DND-41 (cell line): ENCODE data around the gene BMPR1A.
A peak's percentile ranks its signal among the peaks of the same experiment; 100 is the strongest.

ENCODE experiments used
- ATAC-seq: fragments of 200-7000 bp; cut with Tn5 transposase; 3 replicates; pipeline ENCODE4 v1.9.1; 2021; ENCODE audit warnings: low read depth; ENCODE audit not compliant: insufficient read depth
- DNase-seq: peaks from one replicate; pipeline ENCODE4 v3.0.0-alpha.2; 2020
- H2AFZ ChIP-seq: 2 replicates; pipeline ENCODE4 v1.6.0; 2012; ENCODE audit warnings: low read depth, low read length
- H3K27ac ChIP-seq: 2 replicates; pipeline ENCODE4 v1.5.1; 2012; ENCODE audit warnings: low read length, inconsistent platforms
- H3K27me3 ChIP-seq: fragments of 200-600 bp; sonication (generic); 2 replicates; pipeline ENCODE4 v1.6.0; 2012; ENCODE audit warnings: low read length, mild to moderate bottlenecking, inconsistent platforms; ENCODE audit not compliant: insufficient read depth, poor library complexity
- H3K36me3 ChIP-seq: 2 replicates; pipeline ENCODE4 v1.5.1; 2012; ENCODE audit warnings: low read length, inconsistent platforms; ENCODE audit not compliant: insufficient read depth
- H3K4me1 ChIP-seq: 2 replicates; pipeline ENCODE4 v1.5.1; 2012; ENCODE audit warnings: mild to moderate bottlenecking, low read length; ENCODE audit not compliant: insufficient read depth
- H3K4me2 ChIP-seq: 2 replicates; pipeline ENCODE4 v1.6.0; 2012; ENCODE audit warnings: mild to moderate bottlenecking, moderate library complexity, low read length, inconsistent platforms; ENCODE audit not compliant: insufficient read depth
- H3K4me3 ChIP-seq, 2 experiments: fragments of 200-600 bp in 1 of 2; shearing (Covaris generic) in 1 of 2; 2 replicates each; pipeline ENCODE4 v1.5.1; 2012 to 2016; ENCODE audit warnings: inconsistent platforms in 2 of 2, low read length in 2 of 2, mild to moderate bottlenecking in 2 of 2, low read depth in 1 of 2, moderate library complexity in 1 of 2
- H3K79me2 ChIP-seq: 2 replicates; pipeline ENCODE4 v1.6.0; 2012; ENCODE audit warnings: low read length, inconsistent platforms; ENCODE audit not compliant: insufficient read depth
- H3K9ac ChIP-seq: 2 replicates; pipeline ENCODE4 v1.6.0; 2012; ENCODE audit warnings: low read depth, mild to moderate bottlenecking, inconsistent platforms, low read length, moderate library complexity
- H3K9me3 ChIP-seq: 2 replicates; pipeline ENCODE4 v1.5.1; 2012; ENCODE audit warnings: low read length, moderate library complexity, mild to moderate bottlenecking, inconsistent platforms; ENCODE audit not compliant: insufficient read depth, severe bottlenecking
- H4K20me1 ChIP-seq: 2 replicates; pipeline ENCODE4 v1.6.0; 2012; ENCODE audit warnings: low read length; ENCODE audit not compliant: insufficient read depth
- EZH2 ChIP-seq: IDR thresholded peaks from 3 replicates; pipeline ENCODE4 v1.6.1; 2012; ENCODE audit warnings: borderline replicate concordance, low read depth, mild to moderate bottlenecking, moderate library complexity, low read length, inconsistent platforms; ENCODE audit not compliant: severe bottlenecking
- TF ChIP-seq, protein P1 (sequence below): IDR thresholded peaks from 2 replicates; pipeline ENCODE4 v1.5.1; 2012; ENCODE audit warnings: borderline replicate concordance, low read length, moderate library complexity, mild to moderate bottlenecking; ENCODE audit not compliant: poor library complexity, severe bottlenecking; ENCODE audit errors: extremely low read depth

Gene BMPR1A

DNA sequence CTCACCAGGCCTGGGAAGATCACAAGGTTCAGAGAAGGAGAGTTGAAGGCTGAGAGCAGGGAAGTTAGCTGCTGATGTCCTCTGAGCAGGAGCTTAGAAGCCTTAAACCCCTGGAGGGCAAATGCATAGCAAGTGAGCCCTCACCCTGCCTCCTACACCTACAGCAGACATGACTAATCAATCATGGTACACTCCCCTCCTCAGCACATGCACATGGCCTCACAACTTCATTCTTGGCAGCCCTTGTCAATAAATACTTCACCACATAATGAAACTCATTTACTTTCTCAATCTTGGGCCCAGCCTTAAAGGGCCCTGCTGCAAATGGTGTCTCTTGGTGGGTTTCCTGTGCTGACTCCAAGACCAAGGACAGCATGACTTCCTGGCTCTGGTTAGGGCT lies 188.1 kb downstream of the BMPR1A start:
- TF ChIP-seq EZH2, result no peak
- TF ChIP-seq, protein P1, sequence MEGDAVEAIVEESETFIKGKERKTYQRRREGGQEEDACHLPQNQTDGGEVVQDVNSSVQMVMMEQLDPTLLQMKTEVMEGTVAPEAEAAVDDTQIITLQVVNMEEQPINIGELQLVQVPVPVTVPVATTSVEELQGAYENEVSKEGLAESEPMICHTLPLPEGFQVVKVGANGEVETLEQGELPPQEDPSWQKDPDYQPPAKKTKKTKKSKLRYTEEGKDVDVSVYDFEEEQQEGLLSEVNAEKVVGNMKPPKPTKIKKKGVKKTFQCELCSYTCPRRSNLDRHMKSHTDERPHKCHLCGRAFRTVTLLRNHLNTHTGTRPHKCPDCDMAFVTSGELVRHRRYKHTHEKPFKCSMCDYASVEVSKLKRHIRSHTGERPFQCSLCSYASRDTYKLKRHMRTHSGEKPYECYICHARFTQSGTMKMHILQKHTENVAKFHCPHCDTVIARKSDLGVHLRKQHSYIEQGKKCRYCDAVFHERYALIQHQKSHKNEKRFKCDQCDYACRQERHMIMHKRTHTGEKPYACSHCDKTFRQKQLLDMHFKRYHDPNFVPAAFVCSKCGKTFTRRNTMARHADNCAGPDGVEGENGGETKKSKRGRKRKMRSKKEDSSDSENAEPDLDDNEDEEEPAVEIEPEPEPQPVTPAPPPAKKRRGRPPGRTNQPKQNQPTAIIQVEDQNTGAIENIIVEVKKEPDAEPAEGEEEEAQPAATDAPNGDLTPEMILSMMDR, result no peak
- no peaks in the 10 kb centered on the region for H3K79me2 ChIP-seq
- no peak for DNase-seq
- H4K20me1 ChIP-seq, result peaks cover 6% of the 10 kb centered on the region; the same call in 1 of the 2 replicates
- H2AFZ ChIP-seq, result no peak overlapping the region
- H3K9me3 ChIP-seq, result no peaks in the 10 kb centered on the region
- no peak overlapping the region for H3K9ac ChIP-seq
- H3K27me3 ChIP-seq, result no peaks in the 10 kb centered on the region
- H3K4me2 ChIP-seq, result no peak overlapping the region
- no peak overlapping the region for H3K4me3 ChIP-seq
- H3K27ac ChIP-seq, result no peak overlapping the region
- H3K36me3 ChIP-seq, result no peaks in the 10 kb centered on the region
- peak; percentile 25; the same call in 1 of the 3 replicates for ATAC-seq
- peaks cover 3% of the 10 kb centered on the region for H3K4me1 ChIP-seq

DNA sequence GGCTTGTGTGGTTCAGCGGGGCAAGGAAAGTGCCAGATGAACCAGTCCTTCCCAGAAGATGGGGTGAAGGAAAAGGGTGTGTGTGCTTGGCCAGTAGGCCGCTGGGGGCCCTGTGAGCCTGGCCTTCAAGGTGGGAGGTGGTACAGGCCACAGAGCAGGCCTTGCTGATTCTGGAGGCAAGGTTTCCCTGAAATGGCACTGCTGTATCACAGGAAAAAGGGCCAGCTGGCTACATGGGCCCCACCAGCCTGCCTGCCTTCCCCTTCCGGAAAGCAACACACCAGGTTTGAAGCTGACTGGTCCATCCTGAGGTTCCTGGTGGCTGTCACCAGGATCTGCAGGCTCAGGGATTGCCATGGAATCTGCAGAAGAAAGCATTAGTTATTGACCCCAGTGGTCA lies 188.5 kb downstream of the BMPR1A start:
- Histone ChIP-seq H3K4me3 (no peak overlapping the region), H4K20me1 (peaks cover 6% of the 10 kb centered on the region; the same call in 1 of the 2 replicates), H3K27me3 (no peaks in the 10 kb centered on the region), H3K27ac (no peak overlapping the region), H2AFZ (no peak overlapping the region), H3K36me3 (no peaks in the 10 kb centered on the region), H3K4me1 (no peaks in the 10 kb centered on the region), H3K9me3 (no peaks in the 10 kb centered on the region), H3K79me2 (no peaks in the 10 kb centered on the region), H3K4me2 (no peak overlapping the region), H3K9ac (no peak overlapping the region)
- no peak for DNase-seq
- TF ChIP-seq, protein P1, result no peak
- TF ChIP-seq EZH2, result no peak
- no peak for ATAC-seq

DNA sequence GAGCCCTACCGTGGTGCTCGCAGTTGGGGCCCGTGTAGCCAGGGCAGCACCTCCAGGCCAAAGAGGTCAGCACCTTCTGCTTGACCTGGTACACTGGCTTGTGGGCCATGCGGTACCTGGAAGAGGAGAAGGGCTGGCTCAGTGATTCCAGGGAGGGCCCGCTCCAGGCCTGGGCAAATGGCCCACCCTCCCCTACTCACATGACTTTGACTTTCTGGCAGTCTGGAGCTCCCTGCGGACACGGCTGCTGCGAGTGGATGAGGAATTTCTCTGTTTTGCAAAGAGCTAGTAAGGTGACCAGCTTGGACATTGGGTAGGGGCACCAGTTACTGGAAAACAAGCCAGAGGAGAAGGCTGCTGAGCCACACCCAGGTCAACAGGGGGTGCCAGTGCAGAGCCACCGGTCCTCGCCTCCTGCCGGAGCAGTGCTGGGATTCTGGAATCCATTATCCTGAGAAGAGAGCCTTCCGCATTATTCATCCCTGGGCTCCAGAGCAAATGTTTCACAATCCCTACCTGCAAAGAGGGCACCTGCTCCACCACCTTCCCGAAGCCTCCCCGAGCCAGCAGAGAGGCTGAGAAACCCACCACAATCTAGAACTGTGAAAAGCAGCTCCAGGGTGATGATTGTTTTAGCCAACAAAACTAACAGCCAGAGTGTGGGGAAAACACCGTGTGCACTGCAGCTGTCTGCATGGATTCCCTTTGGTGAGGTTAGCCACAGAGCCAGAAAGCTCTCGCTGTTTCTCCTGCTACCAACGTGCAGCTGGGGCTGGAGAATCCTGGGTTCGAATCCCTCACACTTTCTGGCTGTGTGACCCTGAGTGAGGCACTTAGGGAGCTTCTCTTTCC lies 189.2 kb downstream of the BMPR1A start:
- H3K36me3 ChIP-seq, result no peaks in the 10 kb centered on the region
- peak; percentile 63 for ATAC-seq
- H3K27me3 ChIP-seq, result no peaks in the 10 kb centered on the region
- H3K9ac ChIP-seq, result no peak overlapping the region
- H3K4me3 ChIP-seq, result no peak overlapping the region
- no peak overlapping the region for H2AFZ ChIP-seq
- H3K4me1 ChIP-seq, result no peaks in the 10 kb centered on the region
- no peaks in the 10 kb centered on the region for H3K9me3 ChIP-seq
- no peak overlapping the region for H3K27ac ChIP-seq
- H3K79me2 ChIP-seq, result no peaks in the 10 kb centered on the region
- peaks cover 6% of the 10 kb centered on the region; the same call in 1 of the 2 replicates for H4K20me1 ChIP-seq
- H3K4me2 ChIP-seq, result no peak overlapping the region
- DNase-seq, result peak; percentile 17
- TF ChIP-seq EZH2, result no peak
- TF ChIP-seq, protein P1, result no peak
